Measurements from ENCODE around the gene NEK4.

DNA sequence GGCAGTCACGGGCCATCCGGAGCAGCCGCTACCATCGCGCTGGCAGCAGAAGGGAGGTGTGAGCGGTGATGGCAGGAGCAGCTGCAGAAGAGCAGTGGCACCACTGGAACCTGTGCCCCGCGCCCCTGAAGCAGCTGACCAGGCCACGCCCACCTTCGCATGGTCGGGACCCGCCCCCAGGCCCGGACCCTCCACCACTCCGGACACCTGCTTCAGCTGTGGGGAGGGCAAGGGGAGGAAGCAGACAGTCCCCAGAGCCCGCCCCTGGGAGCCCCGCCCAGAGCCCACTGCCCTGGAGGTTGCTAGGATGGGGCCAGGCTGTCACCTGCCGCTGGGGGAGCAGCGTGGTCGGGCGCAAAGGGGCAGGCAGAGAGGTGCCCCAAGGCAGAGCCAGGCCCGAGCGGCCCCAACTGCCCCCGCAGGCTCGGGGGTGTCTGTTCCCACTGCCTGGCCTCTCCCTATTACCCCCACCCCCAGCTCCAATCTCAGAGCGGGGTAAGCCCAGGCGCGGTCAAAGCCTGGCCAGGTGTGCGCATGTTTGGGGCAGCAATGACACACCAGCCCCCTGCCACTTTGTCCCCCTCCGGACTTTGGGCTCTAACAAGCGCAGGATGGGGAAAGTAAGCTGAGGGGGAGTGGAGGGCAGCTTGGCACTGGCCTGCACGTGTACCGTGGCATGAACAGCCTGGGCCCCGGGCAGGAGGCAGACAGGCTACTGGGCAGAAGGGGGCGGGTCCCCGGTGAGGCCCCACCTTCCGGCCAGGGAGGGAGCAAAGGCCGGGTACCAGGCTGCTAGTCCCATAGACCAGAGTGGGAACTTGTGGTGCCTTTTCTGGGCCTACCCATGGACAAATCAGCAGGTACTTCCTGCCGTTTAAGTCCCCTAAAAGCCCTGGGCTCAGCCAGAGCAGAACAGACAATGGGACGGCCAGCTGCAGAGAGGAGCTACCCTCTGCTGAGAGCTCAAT is 56.1 kb downstream of the NEK4 start:
- TF ChIP-seq ZNF30 (CRISPR knock-in tag; IDR thresholded peaks at IDR 0.05) (no peak), EP300 (IDR thresholded peaks at IDR 0.05; ENCODE audit: low read depth in 2 of 2, low read length in 2 of 2) (no peak), EP300 (CRISPR knock-in tag; IDR thresholded peaks at IDR 0.05; ENCODE audit: borderline replicate concordance) (no peak), ZNF569 (CRISPR knock-in tag; IDR thresholded peaks at IDR 0.05; ENCODE audit: borderline replicate concordance) (no peak), SMAD1 (CRISPR knock-in tag; IDR thresholded peaks at IDR 0.05; ENCODE audit: borderline replicate concordance, low read depth) (no peak), NFE2L2 (IDR thresholded peaks at IDR 0.05; ENCODE audit: low read length) (no peak), GLI4 (CRISPR knock-in tag; IDR thresholded peaks at IDR 0.05; ENCODE audit: borderline replicate concordance) (no peak)
- TF ChIP-seq, protein P1, sequence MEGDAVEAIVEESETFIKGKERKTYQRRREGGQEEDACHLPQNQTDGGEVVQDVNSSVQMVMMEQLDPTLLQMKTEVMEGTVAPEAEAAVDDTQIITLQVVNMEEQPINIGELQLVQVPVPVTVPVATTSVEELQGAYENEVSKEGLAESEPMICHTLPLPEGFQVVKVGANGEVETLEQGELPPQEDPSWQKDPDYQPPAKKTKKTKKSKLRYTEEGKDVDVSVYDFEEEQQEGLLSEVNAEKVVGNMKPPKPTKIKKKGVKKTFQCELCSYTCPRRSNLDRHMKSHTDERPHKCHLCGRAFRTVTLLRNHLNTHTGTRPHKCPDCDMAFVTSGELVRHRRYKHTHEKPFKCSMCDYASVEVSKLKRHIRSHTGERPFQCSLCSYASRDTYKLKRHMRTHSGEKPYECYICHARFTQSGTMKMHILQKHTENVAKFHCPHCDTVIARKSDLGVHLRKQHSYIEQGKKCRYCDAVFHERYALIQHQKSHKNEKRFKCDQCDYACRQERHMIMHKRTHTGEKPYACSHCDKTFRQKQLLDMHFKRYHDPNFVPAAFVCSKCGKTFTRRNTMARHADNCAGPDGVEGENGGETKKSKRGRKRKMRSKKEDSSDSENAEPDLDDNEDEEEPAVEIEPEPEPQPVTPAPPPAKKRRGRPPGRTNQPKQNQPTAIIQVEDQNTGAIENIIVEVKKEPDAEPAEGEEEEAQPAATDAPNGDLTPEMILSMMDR (CRISPR knock-in tag; IDR thresholded peaks at IDR 0.05) = no peak
- TF ChIP-seq, protein P2, sequence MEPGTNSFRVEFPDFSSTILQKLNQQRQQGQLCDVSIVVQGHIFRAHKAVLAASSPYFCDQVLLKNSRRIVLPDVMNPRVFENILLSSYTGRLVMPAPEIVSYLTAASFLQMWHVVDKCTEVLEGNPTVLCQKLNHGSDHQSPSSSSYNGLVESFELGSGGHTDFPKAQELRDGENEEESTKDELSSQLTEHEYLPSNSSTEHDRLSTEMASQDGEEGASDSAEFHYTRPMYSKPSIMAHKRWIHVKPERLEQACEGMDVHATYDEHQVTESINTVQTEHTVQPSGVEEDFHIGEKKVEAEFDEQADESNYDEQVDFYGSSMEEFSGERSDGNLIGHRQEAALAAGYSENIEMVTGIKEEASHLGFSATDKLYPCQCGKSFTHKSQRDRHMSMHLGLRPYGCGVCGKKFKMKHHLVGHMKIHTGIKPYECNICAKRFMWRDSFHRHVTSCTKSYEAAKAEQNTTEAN (CRISPR knock-in tag; conservative IDR thresholded peaks at IDR 0.05) = no peak

All from HepG2 (cell line).